Measurements from ENCODE around the gene GRHPR. TPM values are rescaled to one million over a fixed set of nuclear protein-coding genes. Genes with fewer than 3 reads are reported as not detected.

Gene GRHPR
- total RNA-seq, 1 donor from 2014 or later: 64.8 TPM

DNA sequence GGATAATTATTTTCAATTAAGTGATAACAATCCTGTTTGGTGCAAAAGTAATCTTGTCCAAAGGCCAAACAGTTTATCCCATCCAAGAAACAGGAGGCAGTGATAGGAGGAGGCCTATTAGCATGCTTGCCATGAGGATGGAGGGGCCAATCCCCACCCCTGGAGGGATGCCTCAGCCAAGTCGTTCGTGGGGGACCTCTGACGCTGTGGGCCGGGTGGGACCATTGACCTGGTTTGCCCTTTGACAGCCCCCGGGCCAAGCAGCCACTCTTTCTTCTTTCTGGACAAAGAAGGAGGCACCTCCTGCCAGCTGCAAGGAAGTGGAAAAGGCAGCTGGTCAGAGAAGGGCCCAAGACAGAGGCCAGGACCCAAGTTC is 39.5 kb upstream of the GRHPR start:
- TF ChIP-seq, protein P1, sequence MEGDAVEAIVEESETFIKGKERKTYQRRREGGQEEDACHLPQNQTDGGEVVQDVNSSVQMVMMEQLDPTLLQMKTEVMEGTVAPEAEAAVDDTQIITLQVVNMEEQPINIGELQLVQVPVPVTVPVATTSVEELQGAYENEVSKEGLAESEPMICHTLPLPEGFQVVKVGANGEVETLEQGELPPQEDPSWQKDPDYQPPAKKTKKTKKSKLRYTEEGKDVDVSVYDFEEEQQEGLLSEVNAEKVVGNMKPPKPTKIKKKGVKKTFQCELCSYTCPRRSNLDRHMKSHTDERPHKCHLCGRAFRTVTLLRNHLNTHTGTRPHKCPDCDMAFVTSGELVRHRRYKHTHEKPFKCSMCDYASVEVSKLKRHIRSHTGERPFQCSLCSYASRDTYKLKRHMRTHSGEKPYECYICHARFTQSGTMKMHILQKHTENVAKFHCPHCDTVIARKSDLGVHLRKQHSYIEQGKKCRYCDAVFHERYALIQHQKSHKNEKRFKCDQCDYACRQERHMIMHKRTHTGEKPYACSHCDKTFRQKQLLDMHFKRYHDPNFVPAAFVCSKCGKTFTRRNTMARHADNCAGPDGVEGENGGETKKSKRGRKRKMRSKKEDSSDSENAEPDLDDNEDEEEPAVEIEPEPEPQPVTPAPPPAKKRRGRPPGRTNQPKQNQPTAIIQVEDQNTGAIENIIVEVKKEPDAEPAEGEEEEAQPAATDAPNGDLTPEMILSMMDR (IDR thresholded peaks at IDR 0.05): no peak
- no peak overlapping the region for H3K27ac ChIP-seq
- no peaks in the 10 kb centered on the region for H3K9me3 ChIP-seq
- ATAC-seq (no peak), DNase-seq (no peak)
- intact Hi-C loops (cut with DNase I): no loop called here
- H3K4me1 ChIP-seq: no peaks in the 10 kb centered on the region
- no peaks in the 10 kb centered on the region for H3K36me3 ChIP-seq
- no peaks in the 10 kb centered on the region for H3K27me3 ChIP-seq (ENCODE audit: low read depth)
- H3K4me3 ChIP-seq: no peak overlapping the region

DNA sequence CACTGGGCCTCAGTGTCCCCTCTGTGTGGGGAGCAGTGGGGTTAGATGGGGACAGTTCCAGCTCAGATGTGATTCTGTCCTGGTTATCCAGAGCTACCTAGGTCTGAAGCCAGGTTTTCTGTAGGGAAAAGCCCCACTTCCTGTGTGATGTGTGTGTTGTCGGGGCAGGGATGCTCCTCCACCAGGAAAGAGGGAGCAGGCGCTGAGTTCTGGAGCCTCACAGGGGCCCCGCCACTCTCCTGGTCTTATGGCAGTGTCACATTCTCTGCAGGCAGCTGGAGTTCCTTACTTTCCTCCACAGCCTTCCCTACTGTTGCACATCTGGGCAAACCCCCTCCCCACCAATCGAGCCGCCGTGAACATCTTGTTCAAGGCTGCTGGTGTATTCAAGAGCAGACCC is 39.1 kb upstream of the GRHPR start:
- H3K9me3 ChIP-seq: no peaks in the 10 kb centered on the region
- intact Hi-C loops (cut with DNase I): no loop called here
- H3K4me3 ChIP-seq: no peak overlapping the region
- H3K36me3 ChIP-seq: no peaks in the 10 kb centered on the region
- H3K4me1 ChIP-seq: no peaks in the 10 kb centered on the region
- no peak for ATAC-seq
- TF ChIP-seq, protein P1 (IDR thresholded peaks at IDR 0.05): no peak
- H3K27me3 ChIP-seq (ENCODE audit: low read depth): no peaks in the 10 kb centered on the region
- H3K27ac ChIP-seq: no peak overlapping the region
- DNase-seq: no peak

DNA sequence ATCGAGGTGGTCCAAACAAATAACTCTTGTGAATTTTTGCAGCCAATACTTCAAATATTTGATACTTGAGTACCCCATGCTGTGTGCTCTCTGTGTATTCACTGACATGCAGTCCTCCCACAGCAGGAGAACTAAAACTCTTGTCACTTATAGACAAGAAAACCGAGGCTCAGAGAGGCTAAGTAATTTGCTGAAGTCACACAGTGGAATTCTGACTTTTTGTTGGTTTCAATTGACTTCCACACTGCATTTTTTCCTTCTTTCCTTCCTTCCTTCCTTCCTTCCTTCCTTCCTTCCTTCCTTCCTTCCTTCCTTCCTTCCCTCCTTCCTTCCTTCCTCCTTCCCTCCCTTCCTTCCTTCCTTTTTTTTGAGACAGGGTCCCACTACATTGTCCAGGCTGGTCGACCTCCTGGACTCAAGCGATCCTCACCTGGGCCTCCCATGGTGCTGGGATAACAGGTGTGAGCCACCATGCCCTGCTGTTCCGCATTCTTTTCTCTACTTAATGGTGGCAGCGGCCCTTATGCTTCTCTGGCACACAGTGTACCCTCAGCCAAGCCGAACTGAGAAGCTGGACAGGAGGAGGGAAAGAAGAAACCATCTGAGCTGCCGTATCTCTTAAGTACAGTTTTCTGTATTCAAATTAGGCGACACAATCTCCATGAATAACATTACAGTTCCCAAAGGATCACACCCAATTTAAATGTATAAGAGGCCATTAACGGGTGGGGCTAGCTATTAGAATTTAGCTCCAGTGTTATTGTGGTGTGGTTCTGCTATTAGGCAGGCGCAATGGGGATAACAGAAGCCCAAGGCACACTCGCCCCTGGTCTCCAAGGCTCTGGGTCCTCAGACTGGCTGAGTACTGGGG is 38.4 kb upstream of the GRHPR start:
- H3K27ac ChIP-seq: no peak overlapping the region
- intact Hi-C loops (cut with DNase I): no loop called here
- H3K4me1 ChIP-seq: no peaks in the 10 kb centered on the region
- H3K4me3 ChIP-seq: no peak overlapping the region
- no peaks in the 10 kb centered on the region for H3K36me3 ChIP-seq
- ATAC-seq (no peak), DNase-seq (no peak)
- no peaks in the 10 kb centered on the region for H3K9me3 ChIP-seq
- TF ChIP-seq, protein P1 (IDR thresholded peaks at IDR 0.05): no peak
- no peaks in the 10 kb centered on the region for H3K27me3 ChIP-seq (ENCODE audit: low read depth)

DNA sequence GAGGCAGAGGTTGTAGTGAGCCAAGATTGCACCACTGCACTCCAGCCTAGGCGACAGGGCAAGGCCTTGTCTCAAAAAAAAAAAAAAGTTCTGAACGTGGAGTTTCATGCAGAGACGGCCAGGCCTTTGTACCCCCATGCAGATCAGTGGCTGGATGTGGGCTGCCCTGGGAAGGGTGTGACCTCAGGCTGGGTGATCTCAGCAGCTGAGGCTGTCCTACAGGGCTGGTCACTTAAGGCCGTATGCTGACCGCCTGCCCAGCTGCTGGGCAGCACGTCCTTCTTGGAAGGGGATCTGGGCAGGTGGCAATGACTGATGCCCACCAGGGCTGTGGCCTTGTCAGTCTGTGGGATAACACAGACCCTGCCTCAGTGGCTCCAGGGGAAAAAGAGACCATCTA is 37.2 kb upstream of the GRHPR start:
- no peaks in the 10 kb centered on the region for H3K9me3 ChIP-seq
- ATAC-seq (no peak), DNase-seq (no peak)
- H3K4me3 ChIP-seq: no peak overlapping the region
- intact Hi-C loops (cut with DNase I): no loop called here
- TF ChIP-seq, protein P1 (IDR thresholded peaks at IDR 0.05): no peak
- no peaks in the 10 kb centered on the region for H3K36me3 ChIP-seq
- H3K27me3 ChIP-seq (ENCODE audit: low read depth): no peaks in the 10 kb centered on the region
- no peak overlapping the region for H3K27ac ChIP-seq
- H3K4me1 ChIP-seq: no peaks in the 10 kb centered on the region

DNA sequence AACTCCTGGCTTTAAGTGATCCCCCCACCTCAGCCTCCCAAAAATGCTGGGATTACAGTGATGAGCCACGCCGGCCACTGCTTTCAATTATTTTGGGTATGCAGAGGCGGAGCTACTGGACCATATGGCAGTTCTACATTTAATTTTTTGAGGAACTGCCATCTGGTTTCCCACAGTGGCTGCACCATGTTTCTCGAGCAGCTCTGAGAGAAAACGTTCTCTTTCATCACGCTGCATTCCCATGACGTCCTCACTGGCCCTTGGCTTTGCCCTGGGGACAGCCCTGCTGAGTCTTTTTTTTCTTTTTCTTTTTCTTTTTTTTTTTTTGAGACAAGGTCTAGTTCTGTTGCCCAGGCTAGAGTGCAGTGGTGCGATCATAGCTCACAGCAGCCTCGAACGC is 35.5 kb upstream of the GRHPR start:
- TF ChIP-seq, protein P1 (IDR thresholded peaks at IDR 0.05): no peak
- intact Hi-C loops (cut with DNase I): no loop called here
- DNase-seq (no peak), ATAC-seq (no peak)
- Histone ChIP-seq H3K36me3 (no peaks in the 10 kb centered on the region), H3K27ac (no peak overlapping the region), H3K4me1 (no peaks in the 10 kb centered on the region), H3K27me3 (ENCODE audit: low read depth) (no peaks in the 10 kb centered on the region), H3K4me3 (no peak overlapping the region), H3K9me3 (no peaks in the 10 kb centered on the region)

All from lower lobe of right lung (tissue), 2 donors.